ENCODE measurements around the gene ADK. TPM values are rescaled to one million over a fixed set of nuclear protein-coding genes. Genes with fewer than 3 reads are reported as not detected.
"Not testable (repeated sequence)": the region's sequence is repeated elsewhere in the genome, so short reads cannot be mapped to it uniquely, and the experiment has no call there.

ADK gene
- total and polyA plus RNA-seq, 4 donors: 12.6 to 21.1 (median 16.1) TPM

- H3K36me3 ChIP-seq (ENCODE audit: control insufficient read depth in 1 of 2, insufficient read depth in 2 of 2, low read length in 1 of 2); DNase-seq; H3K4me1 ChIP-seq (ENCODE audit: control insufficient read depth in 1 of 2, insufficient read depth in 2 of 2, low read length in 2 of 2); intact Hi-C loops (cut with DNase I); ATAC-seq (ENCODE audit: low FRiP score); H3K27me3 ChIP-seq (ENCODE audit: control insufficient read depth in 1 of 2, insufficient read depth in 2 of 2, low read length in 1 of 2); H3K27ac ChIP-seq (ENCODE audit: low read depth in 1 of 2, low read length in 2 of 2); H3K4me3 ChIP-seq (ENCODE audit: low read length in 2 of 2); H3K9me3 ChIP-seq (ENCODE audit: control insufficient read depth, low read length): not testable (repeated sequence)
- 90 to 91% methylated on average over 1 of the region's 1 CpG for WGBS, 2 donors
Observed at GRCh38 chr10:74457478-74457877, 306.5 kb downstream of the ADK start.

GRCh38 chr10:74460812-74461211 lies 309.8 kb downstream of the ADK start:
- no peaks in the 10 kb centered on the region for H3K27me3 ChIP-seq (ENCODE audit: control insufficient read depth in 1 of 2, insufficient read depth in 2 of 2, low read length in 1 of 2)
- H3K4me1 ChIP-seq (ENCODE audit: control insufficient read depth in 1 of 2, insufficient read depth in 2 of 2, low read length in 2 of 2): no peaks in the 10 kb centered on the region
- DNase-seq (no peak), ATAC-seq (ENCODE audit: low FRiP score) (no peak)
- H3K36me3 ChIP-seq (ENCODE audit: control insufficient read depth in 1 of 2, insufficient read depth in 2 of 2, low read length in 1 of 2): no peaks in the 10 kb centered on the region
- 5 to 6% methylated on average over 1 of the region's 1 CpG for WGBS, 2 donors
- no peak overlapping the region for H3K4me3 ChIP-seq (ENCODE audit: low read length in 2 of 2)
- H3K9me3 ChIP-seq (ENCODE audit: control insufficient read depth, low read length): no peaks in the 10 kb centered on the region
- intact Hi-C loops (cut with DNase I): no loop called here
- H3K27ac ChIP-seq (ENCODE audit: low read depth in 1 of 2, low read length in 2 of 2): no peak overlapping the region

- H3K36me3 ChIP-seq (ENCODE audit: control insufficient read depth in 1 of 2, insufficient read depth in 2 of 2, low read length in 1 of 2): no peaks in the 10 kb centered on the region
- intact Hi-C loops (cut with DNase I): no loop called here
- DNase-seq (no peak), ATAC-seq (ENCODE audit: low FRiP score) (no peak)
- no peaks in the 10 kb centered on the region for H3K4me1 ChIP-seq (ENCODE audit: control insufficient read depth in 1 of 2, insufficient read depth in 2 of 2, low read length in 2 of 2)
- no peak overlapping the region for H3K27ac ChIP-seq (ENCODE audit: low read depth in 1 of 2, low read length in 2 of 2)
- H3K4me3 ChIP-seq (ENCODE audit: low read length in 2 of 2): no peak overlapping the region
- no peaks in the 10 kb centered on the region for H3K27me3 ChIP-seq (ENCODE audit: control insufficient read depth in 1 of 2, insufficient read depth in 2 of 2, low read length in 1 of 2)
- 97 to 98% methylated on average over 7 of the region's 7 CpGs for WGBS, 2 donors
- H3K9me3 ChIP-seq (ENCODE audit: control insufficient read depth, low read length): no peaks in the 10 kb centered on the region
Observed at GRCh38 chr10:74474022-74474713, 323.1 kb downstream of the ADK start.

- not testable (repeated sequence) for ATAC-seq (ENCODE audit: low FRiP score)
- WGBS, 2 donors: 95 to 97% methylated on average over 10 of the region's 10 CpGs
Observed at GRCh38 chr10:74476162-74476706, 325.2 kb downstream of the ADK start.

GRCh38 chr10:74480778-74481177 lies 329.8 kb downstream of the ADK start:
- Histone ChIP-seq H3K36me3 (ENCODE audit: control insufficient read depth in 1 of 2, insufficient read depth in 2 of 2, low read length in 1 of 2) (peaks cover 0 to 2% of the 10 kb centered on the region in 2 donors), H3K27ac (ENCODE audit: low read depth in 1 of 2, low read length in 2 of 2) (no peak overlapping the region), H3K4me3 (ENCODE audit: low read length in 2 of 2) (no peak overlapping the region), H3K9me3 (ENCODE audit: control insufficient read depth, low read length) (peaks cover 2% of the 10 kb centered on the region), H3K4me1 (ENCODE audit: control insufficient read depth in 1 of 2, insufficient read depth in 2 of 2, low read length in 2 of 2) (no peaks in the 10 kb centered on the region), H3K27me3 (ENCODE audit: control insufficient read depth in 1 of 2, insufficient read depth in 2 of 2, low read length in 1 of 2) (no peaks in the 10 kb centered on the region)
- WGBS, 2 donors: 97 to 99% methylated on average over 1 of the region's 1 CpG
- intact Hi-C loops (cut with DNase I): no loop called here
- ATAC-seq (ENCODE audit: low FRiP score) (no peak), DNase-seq (no peak)

More at GRCh38 chr10:74476162-74476706, 325.2 kb downstream of the ADK start:
- intact Hi-C loops (cut with DNase I); H3K9me3 ChIP-seq (ENCODE audit: control insufficient read depth, low read length); DNase-seq; H3K36me3 ChIP-seq (ENCODE audit: control insufficient read depth in 1 of 2, insufficient read depth in 2 of 2, low read length in 1 of 2); H3K27me3 ChIP-seq (ENCODE audit: control insufficient read depth in 1 of 2, insufficient read depth in 2 of 2, low read length in 1 of 2); H3K27ac ChIP-seq (ENCODE audit: low read depth in 1 of 2, low read length in 2 of 2); H3K4me3 ChIP-seq (ENCODE audit: low read length in 2 of 2); H3K4me1 ChIP-seq (ENCODE audit: control insufficient read depth in 1 of 2, insufficient read depth in 2 of 2, low read length in 2 of 2): not testable (repeated sequence)

- H3K36me3 ChIP-seq (ENCODE audit: control insufficient read depth in 1 of 2, insufficient read depth in 2 of 2, low read length in 1 of 2): peaks cover 0 to 2% of the 10 kb centered on the region in 2 donors
- no peaks in the 10 kb centered on the region for H3K4me1 ChIP-seq (ENCODE audit: control insufficient read depth in 1 of 2, insufficient read depth in 2 of 2, low read length in 2 of 2)
- ATAC-seq (ENCODE audit: low FRiP score): no peak
- peaks cover 2% of the 10 kb centered on the region for H3K9me3 ChIP-seq (ENCODE audit: control insufficient read depth, low read length)
- H3K27ac ChIP-seq (ENCODE audit: low read depth in 1 of 2, low read length in 2 of 2): no peak overlapping the region
- 99 to 100% methylated on average over 3 of the region's 3 CpGs for WGBS, 2 donors
- intact Hi-C loops (cut with DNase I): no loop called here
- DNase-seq: no peak
- H3K27me3 ChIP-seq (ENCODE audit: control insufficient read depth in 1 of 2, insufficient read depth in 2 of 2, low read length in 1 of 2): no peaks in the 10 kb centered on the region
- H3K4me3 ChIP-seq (ENCODE audit: low read length in 2 of 2): no peak overlapping the region
Observed at GRCh38 chr10:74483356-74483755, 332.3 kb downstream of the ADK start.

GRCh38 chr10:74485283-74485682 lies 334.3 kb downstream of the ADK start:
- Histone ChIP-seq H3K36me3 (ENCODE audit: control insufficient read depth in 1 of 2, insufficient read depth in 2 of 2, low read length in 1 of 2) (peaks cover 0 to 2% of the 10 kb centered on the region in 2 donors), H3K27ac (ENCODE audit: low read depth in 1 of 2, low read length in 2 of 2) (no peak overlapping the region), H3K4me1 (ENCODE audit: control insufficient read depth in 1 of 2, insufficient read depth in 2 of 2, low read length in 2 of 2) (no peaks in the 10 kb centered on the region), H3K9me3 (ENCODE audit: control insufficient read depth, low read length) (peaks cover 2% of the 10 kb centered on the region), H3K27me3 (ENCODE audit: control insufficient read depth in 1 of 2, insufficient read depth in 2 of 2, low read length in 1 of 2) (no peaks in the 10 kb centered on the region), H3K4me3 (ENCODE audit: low read length in 2 of 2) (no peak overlapping the region)
- intact Hi-C loops (cut with DNase I): no loop called here
- 99 to 100% methylated on average over 2 of the region's 2 CpGs for WGBS, 2 donors
- DNase-seq: no peak
- no peak for ATAC-seq (ENCODE audit: low FRiP score)

GRCh38 chr10:74486659-74487058 lies 335.6 kb downstream of the ADK start:
- ATAC-seq (ENCODE audit: low FRiP score): no peak
- no peaks in the 10 kb centered on the region for H3K27me3 ChIP-seq (ENCODE audit: control insufficient read depth in 1 of 2, insufficient read depth in 2 of 2, low read length in 1 of 2)
- 97% methylated on average over 1 of the region's 1 CpG for WGBS, 2 donors
- H3K36me3 ChIP-seq (ENCODE audit: control insufficient read depth in 1 of 2, insufficient read depth in 2 of 2, low read length in 1 of 2): peaks cover 0 to 2% of the 10 kb centered on the region in 2 donors
- peaks cover 2% of the 10 kb centered on the region for H3K9me3 ChIP-seq (ENCODE audit: control insufficient read depth, low read length)
- intact Hi-C loops (cut with DNase I): no loop called here
- no peak for DNase-seq
- no peak overlapping the region for H3K27ac ChIP-seq (ENCODE audit: low read depth in 1 of 2, low read length in 2 of 2)
- no peak overlapping the region for H3K4me3 ChIP-seq (ENCODE audit: low read length in 2 of 2)
- H3K4me1 ChIP-seq (ENCODE audit: control insufficient read depth in 1 of 2, insufficient read depth in 2 of 2, low read length in 2 of 2): no peaks in the 10 kb centered on the region

- Histone ChIP-seq H3K4me3 (ENCODE audit: low read length in 2 of 2) (no peak overlapping the region), H3K27ac (ENCODE audit: low read depth in 1 of 2, low read length in 2 of 2) (no peak overlapping the region), H3K27me3 (ENCODE audit: control insufficient read depth in 1 of 2, insufficient read depth in 2 of 2, low read length in 1 of 2) (no peaks in the 10 kb centered on the region), H3K9me3 (ENCODE audit: control insufficient read depth, low read length) (no peaks in the 10 kb centered on the region), H3K36me3 (ENCODE audit: control insufficient read depth in 1 of 2, insufficient read depth in 2 of 2, low read length in 1 of 2) (peaks cover 0 to 1% of the 10 kb centered on the region in 2 donors), H3K4me1 (ENCODE audit: control insufficient read depth in 1 of 2, insufficient read depth in 2 of 2, low read length in 2 of 2) (no peaks in the 10 kb centered on the region)
- intact Hi-C loops (cut with DNase I): no loop called here
- DNase-seq (no peak), ATAC-seq (ENCODE audit: low FRiP score) (no peak)
Observed at GRCh38 chr10:74488907-74489306, 337.9 kb downstream of the ADK start.

Data from aorta (tissue), 5 donors.